Measurements from ENCODE around the gene EIF4H. TPM values are rescaled to one million over a fixed set of nuclear protein-coding genes. Genes with fewer than 3 reads are reported as not detected.
A peak's percentile ranks its signal among the peaks of the same experiment; 100 is the strongest.

The EIF4H gene
- polyA plus RNA-seq, 2 of the 4 experiments (the other 2 are of a cell fraction) = 361 to 364 TPM

GRCh38 chr7:74173074-74173473, 1.1 kb upstream of the EIF4H start:
- FAIRE-seq = no peak
- Histone ChIP-seq H3K4me2 (peak overlapping the region; percentile 90), H3K4me3 (peak overlapping the region; percentile 96), H3K27ac (peak overlapping the region; percentile 94 to 99), H3K9me3 (no peaks in the 10 kb centered on the region), H3K4me1 (peaks cover 34% of the 10 kb centered on the region)
- CTCF ChIA-PET = interaction anchor here (1.1 to 2.5 kb wide), 3 partner anchors 26 to 105 kb away, joined by 3 to 12 read pairs (median 4); no protein-coding TSS in a partner anchor
- 0 out of 6 replicates have a peak, but pooled peaks of 1 of the 2 experiments have one; percentile 7 for ATAC-seq
- TF ChIP-seq NFE2L2 (conservative IDR thresholded peaks at IDR 0.05; ENCODE audit: low read length) = no peak
- no peak for TF ChIP-seq BHLHE40 (IDR thresholded peaks at IDR 0.05; ENCODE audit: low read depth, low read length)
- TF ChIP-seq ZNF302 (CRISPR knock-in tag; IDR thresholded peaks at IDR 0.05) = no peak
- TF ChIP-seq, protein P1, sequence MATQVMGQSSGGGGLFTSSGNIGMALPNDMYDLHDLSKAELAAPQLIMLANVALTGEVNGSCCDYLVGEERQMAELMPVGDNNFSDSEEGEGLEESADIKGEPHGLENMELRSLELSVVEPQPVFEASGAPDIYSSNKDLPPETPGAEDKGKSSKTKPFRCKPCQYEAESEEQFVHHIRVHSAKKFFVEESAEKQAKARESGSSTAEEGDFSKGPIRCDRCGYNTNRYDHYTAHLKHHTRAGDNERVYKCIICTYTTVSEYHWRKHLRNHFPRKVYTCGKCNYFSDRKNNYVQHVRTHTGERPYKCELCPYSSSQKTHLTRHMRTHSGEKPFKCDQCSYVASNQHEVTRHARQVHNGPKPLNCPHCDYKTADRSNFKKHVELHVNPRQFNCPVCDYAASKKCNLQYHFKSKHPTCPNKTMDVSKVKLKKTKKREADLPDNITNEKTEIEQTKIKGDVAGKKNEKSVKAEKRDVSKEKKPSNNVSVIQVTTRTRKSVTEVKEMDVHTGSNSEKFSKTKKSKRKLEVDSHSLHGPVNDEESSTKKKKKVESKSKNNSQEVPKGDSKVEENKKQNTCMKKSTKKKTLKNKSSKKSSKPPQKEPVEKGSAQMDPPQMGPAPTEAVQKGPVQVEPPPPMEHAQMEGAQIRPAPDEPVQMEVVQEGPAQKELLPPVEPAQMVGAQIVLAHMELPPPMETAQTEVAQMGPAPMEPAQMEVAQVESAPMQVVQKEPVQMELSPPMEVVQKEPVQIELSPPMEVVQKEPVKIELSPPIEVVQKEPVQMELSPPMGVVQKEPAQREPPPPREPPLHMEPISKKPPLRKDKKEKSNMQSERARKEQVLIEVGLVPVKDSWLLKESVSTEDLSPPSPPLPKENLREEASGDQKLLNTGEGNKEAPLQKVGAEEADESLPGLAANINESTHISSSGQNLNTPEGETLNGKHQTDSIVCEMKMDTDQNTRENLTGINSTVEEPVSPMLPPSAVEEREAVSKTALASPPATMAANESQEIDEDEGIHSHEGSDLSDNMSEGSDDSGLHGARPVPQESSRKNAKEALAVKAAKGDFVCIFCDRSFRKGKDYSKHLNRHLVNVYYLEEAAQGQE (IDR thresholded peaks at IDR 0.05) = no peak
- TF ChIP-seq CEBPB (IDR thresholded peaks at IDR 0.05) = peak in 1 of 2 experiments; percentile 52; a peak in 1 of 4 replicates
- WGBS (ENCODE audit: missing lambda C conversion rate) = 76% methylated on average over 14 of the region's 14 CpGs
- DNase-seq (ENCODE audit: low read depth in 1 of 2, low spot score in 1 of 2) = no peak
- POLR2A ChIA-PET = interaction anchor here (1.2 kb wide), 1 partner anchor 89 kb away, joined by 8 read pairs; the partner anchor contains the start of gene LIMK1

- CTCF ChIA-PET = interaction anchor here (0.6 to 2.5 kb wide), 6 partner anchors 11 to 105 kb away, joined by 3 to 12 read pairs (median 4); no protein-coding TSS in a partner anchor
- no peak for DNase-seq (ENCODE audit: low read depth in 1 of 2, low spot score in 1 of 2)
- 16% methylated on average over 7 of the region's 11 CpGs for WGBS (ENCODE audit: missing lambda C conversion rate)
- no peak for FAIRE-seq
- Histone ChIP-seq H3K4me1 (peaks cover 38% of the 10 kb centered on the region), H3K9me3 (no peaks in the 10 kb centered on the region), H3K4me2 (peak overlapping the region; percentile 90), H3K27ac (peak overlapping the region; percentile 94 to 99), H3K4me3 (peak overlapping the region; percentile 96)
- POLR2A ChIA-PET = interaction anchor here (0.9 to 1.5 kb wide), 3 partner anchors 10 to 90 kb away, joined by 4 to 8 read pairs (median 5); partner anchors contain the start of gene LIMK1
- no peak for TF ChIP-seq CTCF (IDR thresholded peaks at IDR 0.05)
- no peak for TF ChIP-seq TFCP2L1 (CRISPR knock-in tag; IDR thresholded peaks at IDR 0.05)
- TF ChIP-seq HEYL (CRISPR knock-in tag; IDR thresholded peaks at IDR 0.05) = no peak
- no peak for TF ChIP-seq CHD4 (IDR thresholded peaks at IDR 0.05; ENCODE audit: borderline replicate concordance)
- TF ChIP-seq JUN (IDR thresholded peaks at IDR 0.05) = no peak
- TF ChIP-seq NR3C1 (IDR thresholded peaks at IDR 0.05) = no peak
- TF ChIP-seq GATA3 (IDR thresholded peaks at IDR 0.05; ENCODE audit: borderline replicate concordance) = no peak
- TF ChIP-seq CHD2 (IDR thresholded peaks at IDR 0.05; ENCODE audit: low read length, partially characterized antibody) = no peak
- no peak for ATAC-seq
Measured at GRCh38 chr7:74173491-74173865, 678 bp upstream of the EIF4H start.

- WGBS (ENCODE audit: missing lambda C conversion rate) = 1% methylated on average over 17 of the region's 43 CpGs
- Histone ChIP-seq H3K27ac (peak overlapping the region; percentile 94 to 99), H3K4me3 (peak overlapping the region; percentile 96), H3K4me2 (peak overlapping the region; percentile 96), H3K9me3 (no peaks in the 10 kb centered on the region), H3K4me1 (peaks cover 38% of the 10 kb centered on the region)
- peak; percentile 60 to 65 for ATAC-seq
- no peak for FAIRE-seq
- peak; percentile 41 to 45 for DNase-seq (ENCODE audit: low read depth in 1 of 2, low spot score in 1 of 2)
- TF ChIP-seq TFCP2L1 (CRISPR knock-in tag; IDR thresholded peaks at IDR 0.05) (0 out of 2 replicates have a peak, but pooled peaks have one; percentile 52), FOSL2 (IDR thresholded peaks at IDR 0.05) (no peak), FOSL2 (CRISPR knock-in tag; IDR thresholded peaks at IDR 0.05) (no peak), FOSB (CRISPR knock-in tag; IDR thresholded peaks at IDR 0.05) (no peak), GATA3 (IDR thresholded peaks at IDR 0.05; ENCODE audit: borderline replicate concordance) (no peak), PHF8 (IDR thresholded peaks at IDR 0.05; ENCODE audit: borderline replicate concordance, low read depth) (peak; percentile 37), HOXB13 (CRISPR knock-in tag; IDR thresholded peaks at IDR 0.05; ENCODE audit: low read depth) (no peak), JUN (IDR thresholded peaks at IDR 0.05) (no peak), NPAS2 (CRISPR knock-in tag; IDR thresholded peaks at IDR 0.05; ENCODE audit: borderline replicate concordance) (no peak), MAZ (IDR thresholded peaks at IDR 0.05; ENCODE audit: borderline replicate concordance, low read depth, low read length) (no peak), CEBPB (IDR thresholded peaks at IDR 0.05) (no peak), MYC (IDR thresholded peaks at IDR 0.05; ENCODE audit: borderline replicate concordance, low read length) (no peak), TP53 (CRISPR knock-in tag; IDR thresholded peaks at IDR 0.05) (no peak)
- TF ChIP-seq, protein P2, sequence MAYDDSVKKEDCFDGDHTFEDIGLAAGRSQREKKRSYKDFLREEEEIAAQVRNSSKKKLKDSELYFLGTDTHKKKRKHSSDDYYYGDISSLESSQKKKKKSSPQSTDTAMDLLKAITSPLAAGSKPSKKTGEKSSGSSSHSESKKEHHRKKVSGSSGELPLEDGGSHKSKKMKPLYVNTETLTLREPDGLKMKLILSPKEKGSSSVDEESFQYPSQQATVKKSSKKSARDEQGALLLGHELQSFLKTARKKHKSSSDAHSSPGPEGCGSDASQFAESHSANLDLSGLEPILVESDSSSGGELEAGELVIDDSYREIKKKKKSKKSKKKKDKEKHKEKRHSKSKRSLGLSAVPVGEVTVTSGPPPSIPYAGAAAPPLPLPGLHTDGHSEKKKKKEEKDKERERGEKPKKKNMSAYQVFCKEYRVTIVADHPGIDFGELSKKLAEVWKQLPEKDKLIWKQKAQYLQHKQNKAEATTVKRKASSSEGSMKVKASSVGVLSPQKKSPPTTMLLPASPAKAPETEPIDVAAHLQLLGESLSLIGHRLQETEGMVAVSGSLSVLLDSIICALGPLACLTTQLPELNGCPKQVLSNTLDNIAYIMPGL (CRISPR knock-in tag; IDR thresholded peaks at IDR 0.05; ENCODE audit: borderline replicate concordance) = no peak
- POLR2A ChIA-PET = interaction anchor here (0.6 to 1.5 kb wide), 5 partner anchors 9 to 91 kb away, joined by 3 to 8 read pairs (median 4); partner anchors contain the start of gene LIMK1
- CTCF ChIA-PET = interaction anchor here (0.7 to 2.5 kb wide), 5 partner anchors 9 to 107 kb away, joined by 3 to 12 read pairs (median 3); partner anchors contain the start of gene LIMK1
Measured at GRCh38 chr7:74174606-74175082, 488 bp downstream of the EIF4H start.
